Endometrial microvascular endothelial cells (primary cell): ENCODE data around the gene GLT6D1. TPM values are rescaled to one million over a fixed set of nuclear protein-coding genes. Genes with fewer than 3 reads are reported as not detected.

Experiments
- in situ Hi-C: cut with HindIII; loops from 2 replicates; pipeline ENCODE4 v1.10.0; 2017; ENCODE audit warnings: low sequenced_read_pairs, low pct_unique_long_range_greater_than_20kb; ENCODE audit errors: inconsistent ontology term
- total RNA-seq: library from RNA; depleted of rRNA; stranded (reverse); fragments of >200 nt; gene quantifications from one replicate; pipeline ENCODE4 v1.2.3, GENCODE V29; 2015; ENCODE audit errors: inconsistent ontology term

The GLT6D1 gene
- total RNA-seq, 1 donor from 2014 or later = not detected

DNA sequence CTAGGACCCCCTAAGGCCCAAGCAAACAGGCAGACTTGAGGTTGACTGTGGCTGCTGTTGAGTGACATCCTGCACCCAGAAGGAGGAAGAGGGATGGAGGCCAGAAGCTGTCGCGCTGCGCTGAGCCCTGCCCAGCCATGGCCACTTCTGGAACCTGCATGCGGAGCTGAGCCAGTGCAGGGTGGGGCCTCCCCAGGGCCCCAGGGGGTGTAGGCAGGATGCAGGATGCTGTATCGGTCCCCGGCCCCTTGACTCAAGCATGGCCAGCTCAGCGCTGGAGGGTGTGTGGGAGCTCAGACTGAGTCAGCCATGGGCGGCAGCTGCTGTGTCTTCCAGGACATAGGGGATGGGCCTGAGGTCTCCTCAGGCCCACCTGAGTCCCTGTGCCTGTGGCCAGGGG, 26.9 kb downstream of the GLT6D1 start:
- in situ Hi-C loops = no loop called here

GRCh38 chr9:135611875-135612209, 27.5 kb downstream of the GLT6D1 start:
- in situ Hi-C loops = no loop called here

- in situ Hi-C loops = no loop called here
Observed at GRCh38 chr9:135611142-135611874, 28.0 kb downstream of the GLT6D1 start.

- in situ Hi-C loops = no loop called here
Observed at GRCh38 chr9:135610290-135611141, 28.8 kb downstream of the GLT6D1 start.

DNA sequence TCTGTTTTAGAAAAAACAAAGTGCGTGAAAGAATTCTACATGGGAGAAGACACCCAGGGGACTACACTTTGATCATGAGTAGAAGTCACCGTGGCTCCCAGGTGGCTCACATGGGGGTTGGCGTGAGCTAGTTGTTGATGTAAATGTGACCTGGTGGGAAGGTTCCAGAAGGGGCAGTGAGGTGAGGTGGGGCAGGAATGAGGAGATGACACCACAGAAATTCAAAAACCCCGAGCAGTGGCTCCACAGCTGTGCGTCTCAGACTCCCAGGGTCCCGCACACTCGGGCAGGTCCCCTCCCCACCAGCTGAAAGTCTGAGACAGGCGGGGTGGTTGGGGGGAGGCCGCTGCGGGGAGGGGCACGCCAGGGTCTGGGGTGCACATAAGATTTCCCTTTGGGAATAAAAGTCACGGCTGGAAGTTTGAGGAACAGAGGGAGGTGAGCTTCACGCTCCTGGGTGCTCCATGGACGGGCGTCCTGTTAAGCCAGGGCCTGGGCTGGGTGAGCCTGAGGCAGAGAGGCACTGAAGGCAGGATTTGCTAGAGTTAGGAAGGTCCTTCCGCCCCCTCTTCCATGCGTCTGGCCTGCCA, 29.9 kb downstream of the GLT6D1 start:
- in situ Hi-C loops = no loop called here

- in situ Hi-C loops = no loop called here
Observed at GRCh38 chr9:135608999-135609317, 30.4 kb downstream of the GLT6D1 start.

DNA sequence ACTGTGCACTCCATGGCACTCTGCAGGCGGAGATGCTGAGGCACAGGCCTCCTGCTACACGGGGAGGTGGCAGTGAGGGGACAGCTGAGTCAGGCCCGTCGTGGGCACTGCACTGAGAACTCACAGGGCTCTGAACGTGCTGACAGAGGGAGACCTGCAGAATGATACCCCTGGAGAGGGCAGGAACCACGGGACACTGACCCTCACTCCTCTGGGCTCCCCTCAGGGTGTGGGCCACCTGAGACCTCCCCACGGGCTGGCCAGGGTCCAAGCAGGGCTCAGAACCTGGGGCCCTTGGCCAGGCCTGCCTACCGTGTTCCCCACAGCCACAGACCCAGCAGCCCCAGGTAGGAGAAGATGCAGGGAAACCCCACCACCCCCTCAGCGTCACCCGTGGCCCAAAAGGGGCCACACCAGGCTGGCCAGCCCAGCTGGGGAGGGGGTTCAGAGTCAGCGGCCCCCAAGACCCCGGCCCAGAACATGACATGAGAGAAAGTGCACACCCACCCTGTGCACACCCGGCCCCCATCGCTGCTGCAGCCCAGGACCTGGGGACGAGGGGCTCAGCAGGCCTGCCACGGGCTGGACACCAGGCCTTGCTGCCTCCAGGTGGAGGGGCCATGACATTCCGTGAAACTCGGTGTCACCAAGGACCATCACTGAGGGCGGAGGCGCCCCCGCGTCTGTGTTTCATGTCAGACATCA, 30.9 kb downstream of the GLT6D1 start:
- in situ Hi-C loops = no loop called here

- in situ Hi-C loops = no loop called here
Observed at GRCh38 chr9:135607401-135608293, 31.7 kb downstream of the GLT6D1 start.

DNA sequence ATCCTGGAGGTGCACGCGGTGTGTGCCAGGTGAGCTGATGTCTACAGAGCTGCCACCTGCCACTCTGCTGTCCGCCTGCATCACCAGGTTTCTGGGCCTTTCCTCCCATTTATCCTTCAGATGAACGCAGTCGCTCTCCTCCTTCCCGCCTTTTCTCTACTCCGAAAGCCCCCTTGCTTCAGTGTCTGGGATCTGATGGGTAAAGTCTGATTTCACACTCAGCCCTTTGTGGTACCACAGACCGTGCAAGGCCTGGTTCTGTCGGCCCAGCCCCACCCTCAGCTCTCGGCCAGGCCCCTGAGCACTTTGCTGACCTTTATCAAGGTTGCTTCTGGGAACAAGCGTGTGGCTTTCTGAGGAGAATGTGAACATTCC, 32.5 kb downstream of the GLT6D1 start:
- in situ Hi-C loops = no loop called here

DNA sequence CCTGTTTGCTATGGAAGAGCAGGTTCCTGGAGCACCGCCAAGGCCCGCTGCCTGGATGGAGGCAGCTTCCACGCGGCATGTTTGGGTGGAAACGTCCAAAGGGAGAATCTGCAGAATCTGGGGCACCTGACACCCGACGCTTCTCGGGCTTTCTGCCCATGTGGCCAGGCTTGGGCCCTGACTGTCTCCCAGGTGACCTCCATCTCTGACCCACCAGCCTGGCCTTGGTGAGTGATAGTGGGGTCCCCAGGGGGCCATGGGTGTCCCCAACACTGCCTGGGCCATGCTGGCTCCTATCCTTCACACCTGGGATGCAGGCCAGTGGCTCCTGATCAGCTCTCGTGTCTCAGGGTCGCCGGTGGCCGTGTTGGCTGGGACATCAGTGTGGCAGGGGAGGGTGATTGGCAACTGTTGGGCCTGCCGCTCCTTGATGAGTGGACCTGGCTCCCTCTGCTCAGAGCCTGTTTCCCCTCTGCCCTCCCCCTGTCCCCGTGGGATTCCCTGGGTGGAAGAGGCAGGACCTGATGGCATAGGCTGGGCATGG, 34.0 kb downstream of the GLT6D1 start:
- in situ Hi-C loops = no loop called here

DNA sequence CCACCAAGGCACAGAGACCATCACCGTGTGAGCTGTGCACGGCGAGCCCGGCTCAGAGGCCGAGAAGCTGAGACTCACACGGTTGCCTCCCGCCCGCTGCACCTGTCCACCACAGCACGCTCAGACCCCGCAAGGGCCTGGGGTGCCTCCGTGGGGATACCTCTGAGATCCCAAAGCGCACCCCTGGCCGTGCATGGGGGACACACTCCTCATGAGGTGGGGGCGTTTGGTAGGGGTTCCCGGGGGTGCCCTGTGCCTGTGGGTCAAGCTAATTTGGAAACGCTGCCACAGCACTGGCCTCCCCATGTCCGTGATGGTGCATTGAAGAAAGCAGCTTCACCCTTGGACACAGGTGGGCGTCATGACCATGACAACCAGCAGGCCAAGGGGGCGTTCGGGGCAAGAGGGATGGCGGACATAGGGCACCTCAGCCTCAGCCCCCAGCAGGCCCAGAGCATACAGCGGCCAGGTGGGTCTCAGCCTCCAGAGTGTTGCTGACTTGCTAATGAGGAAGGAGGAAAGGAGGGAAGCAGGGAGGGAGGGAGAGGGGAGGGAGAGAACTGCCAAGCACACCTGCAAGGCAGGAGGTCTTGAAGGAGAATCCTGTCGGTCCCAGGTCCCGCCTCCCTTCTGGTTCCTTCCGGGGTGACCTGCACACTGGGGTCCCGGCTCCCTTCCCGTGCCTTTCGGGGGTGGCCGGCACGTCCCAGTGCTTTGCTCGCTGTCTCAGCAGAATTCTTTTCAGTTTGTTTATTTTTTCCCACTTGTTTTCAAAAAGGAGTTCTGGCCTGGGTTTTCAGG, 34.7 kb downstream of the GLT6D1 start:
- in situ Hi-C loops = no loop called here

- in situ Hi-C loops = no loop called here
Observed at GRCh38 chr9:135602789-135603481, 36.4 kb downstream of the GLT6D1 start.

- in situ Hi-C loops = no loop called here
Observed at GRCh38 chr9:135601988-135602387, 37.4 kb downstream of the GLT6D1 start.

DNA sequence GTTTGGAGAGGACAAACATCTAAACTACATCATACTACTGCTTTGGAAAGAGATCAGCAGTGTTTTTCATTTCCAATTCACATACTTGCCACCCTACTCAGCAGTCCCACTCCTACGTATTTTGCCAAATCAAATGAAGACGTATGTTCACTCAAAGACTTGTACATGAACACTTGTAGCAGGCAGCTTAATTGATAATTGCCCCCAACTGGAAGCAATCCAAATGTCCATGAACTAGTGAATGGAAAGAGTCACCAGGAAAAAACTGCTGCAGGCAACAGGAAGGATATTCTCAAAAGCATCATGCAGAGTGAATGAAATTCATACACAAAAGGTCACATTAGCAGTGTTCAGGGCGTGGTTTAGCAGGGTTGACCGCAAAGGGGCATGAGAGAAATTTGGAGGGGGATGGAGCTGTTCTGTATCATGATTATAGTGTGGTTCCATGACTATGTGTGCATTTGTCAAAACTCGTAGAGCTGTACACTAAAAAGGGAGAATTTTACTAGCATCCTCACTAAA, 39.0 kb downstream of the GLT6D1 start:
- in situ Hi-C loops = no loop called here

- in situ Hi-C loops = no loop called here
Observed at GRCh38 chr9:135596211-135596610, 43.1 kb downstream of the GLT6D1 start.

- in situ Hi-C loops = no loop called here
Observed at GRCh38 chr9:135592625-135593024, 46.7 kb downstream of the GLT6D1 start.

GRCh38 chr9:135592331-135592590, 47.1 kb downstream of the GLT6D1 start:
- in situ Hi-C loops = no loop called here
